ENCODE data around the gene ZNF550. TPM values are rescaled to one million over a fixed set of nuclear protein-coding genes. Genes with fewer than 3 reads are reported as not detected.
A peak's percentile ranks its signal among the peaks of the same experiment; 100 is the strongest.

The ZNF550 gene
- 6.3 TPM for total RNA-seq

DNA sequence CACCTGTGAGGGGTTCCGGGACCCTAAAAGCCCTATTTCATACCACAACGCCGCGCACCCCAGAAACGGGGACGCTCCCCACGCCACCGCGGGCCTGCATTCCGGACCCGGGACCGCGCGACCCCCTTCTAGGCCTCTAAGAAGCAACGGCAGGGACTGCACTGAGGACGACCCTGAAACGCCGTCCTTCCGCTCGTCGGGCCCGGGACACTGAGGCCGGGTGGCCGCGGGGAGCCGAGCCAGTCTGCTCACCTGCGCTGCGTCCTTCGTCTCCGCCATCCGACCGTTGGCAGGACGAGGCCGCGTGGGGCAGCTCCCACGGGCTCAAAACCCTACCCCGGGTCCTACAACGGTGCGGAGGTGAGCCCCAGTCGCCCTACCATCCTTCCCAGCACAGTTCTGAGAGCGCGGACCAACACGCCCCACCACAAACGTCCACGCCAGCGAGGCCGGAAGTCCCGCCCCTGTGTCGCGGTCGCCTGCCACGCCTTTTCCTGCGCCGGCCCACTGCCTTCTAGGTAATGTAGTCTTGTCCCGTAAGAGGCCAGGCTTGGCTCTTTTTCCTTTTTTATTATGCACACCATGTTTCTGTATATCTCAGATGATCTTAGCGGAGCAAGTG, at the start of gene ZNF550:
ZNF550 (minus strand) TSS at position 460 of the 622 bp plus-strand sequence; CDS start at position 279, 181 bp downstream.
- Histone ChIP-seq H3K9me3 (ENCODE audit: control insufficient read depth in 3 of 3, low read length in 3 of 3) (peaks cover 0 to 4% (median 2%) of the 10 kb centered on the region in 3 donors), H3K4me3 (ENCODE audit: low read length in 3 of 3) (peak within 1 kb of the TSS; percentile 94 to 98 (median 97)), H3K27ac (ENCODE audit: low read depth, low read length) (peak within 1 kb of the TSS; percentile 53), H3K9ac (ENCODE audit: low read depth in 1 of 3, low read length in 3 of 3) (peak within 1 kb of the TSS; percentile 86 to 93 (median 89)), H3K4me1 (ENCODE audit: control insufficient read depth in 3 of 3, insufficient read depth in 3 of 3, low read length in 3 of 3) (peaks cover 21 to 34% (median 23%) of the 10 kb centered on the region in 3 donors), H3K27me3 (ENCODE audit: control insufficient read depth in 3 of 3, insufficient read depth in 3 of 3, low read length in 3 of 3) (no peaks in the 10 kb centered on the region), H3K36me3 (ENCODE audit: control insufficient read depth in 3 of 3, insufficient read depth in 3 of 3, low read length in 3 of 3) (peaks cover 17 to 20% (median 20%) of the 10 kb centered on the region in 3 donors)

DNA sequence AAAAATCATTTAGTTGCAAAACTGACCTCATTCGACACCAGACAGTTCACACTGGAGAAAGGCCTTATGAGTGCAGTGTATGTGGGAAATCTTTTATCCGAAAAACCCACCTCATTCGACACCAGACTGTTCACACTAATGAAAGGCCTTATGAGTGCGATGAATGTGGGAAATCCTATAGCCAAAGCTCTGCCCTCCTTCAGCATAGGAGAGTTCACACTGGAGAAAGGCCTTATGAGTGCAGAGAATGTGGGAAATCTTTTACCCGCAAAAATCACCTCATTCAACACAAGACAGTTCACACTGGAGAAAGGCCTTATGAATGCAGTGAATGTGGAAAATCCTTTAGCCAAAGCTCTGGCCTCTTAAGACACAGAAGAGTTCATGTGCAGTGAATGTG, 47.3 kb upstream of the ZNF550 start:
- Histone ChIP-seq H3K36me3 (ENCODE audit: control insufficient read depth in 3 of 3, insufficient read depth in 3 of 3, low read length in 3 of 3) (peaks cover 26 to 37% (median 34%) of the 10 kb centered on the region in 3 donors), H3K4me1 (ENCODE audit: control insufficient read depth in 3 of 3, insufficient read depth in 3 of 3, low read length in 3 of 3) (no peaks in the 10 kb centered on the region), H3K4me3 (ENCODE audit: low read length in 3 of 3) (no peak overlapping the region), H3K27ac (ENCODE audit: low read depth, low read length) (no peak overlapping the region), H3K9me3 (ENCODE audit: control insufficient read depth in 3 of 3, low read length in 3 of 3) (peaks cover 0 to 39% (median 12%) of the 10 kb centered on the region in 3 donors), H3K27me3 (ENCODE audit: control insufficient read depth in 3 of 3, insufficient read depth in 3 of 3, low read length in 3 of 3) (no peaks in the 10 kb centered on the region), H3K9ac (ENCODE audit: low read depth in 1 of 3, low read length in 3 of 3) (no peak overlapping the region)

DNA sequence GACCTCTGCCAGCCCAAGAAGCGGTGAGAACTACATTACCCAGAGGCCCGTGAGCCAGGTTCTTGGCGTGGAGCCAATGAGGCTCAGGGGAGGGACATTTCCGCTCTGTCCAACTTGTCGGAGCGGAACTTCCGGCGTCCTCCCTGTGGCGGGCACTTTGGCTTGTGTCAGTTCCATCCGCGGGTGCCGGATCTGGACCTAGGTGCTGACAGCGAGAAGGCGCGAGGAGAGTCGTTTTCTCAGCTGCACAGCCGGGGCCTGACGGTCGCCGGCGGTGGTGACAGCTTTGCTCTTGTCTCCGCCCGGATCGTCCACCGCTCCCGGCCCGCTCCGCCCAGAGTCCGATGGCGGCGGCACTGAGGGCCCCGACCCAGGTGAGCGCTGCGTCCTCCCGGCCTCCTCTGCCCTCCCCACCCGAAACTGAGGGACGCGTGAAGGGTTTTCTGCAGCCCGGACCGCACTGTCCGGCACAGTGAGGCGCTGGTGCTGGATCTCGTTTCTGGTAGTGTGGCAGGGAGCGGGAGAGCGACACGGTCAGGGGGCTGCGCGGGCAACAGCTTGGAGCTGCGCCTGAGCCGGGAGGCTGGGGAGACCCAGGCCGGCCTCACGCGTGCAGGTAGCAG, 40.2 kb upstream of the ZNF550 start, which contains the start of gene ZNF530:
ZNF530 (plus strand) TSS at position 125 of the 623 bp plus-strand sequence. CDS start 4,461 bp downstream, outside the sequence.
- no peaks in the 10 kb centered on the region for H3K27me3 ChIP-seq (ENCODE audit: control insufficient read depth in 3 of 3, insufficient read depth in 3 of 3, low read length in 3 of 3)
- peaks cover 8 to 13% (median 9%) of the 10 kb centered on the region in 3 donors for H3K4me1 ChIP-seq (ENCODE audit: control insufficient read depth in 3 of 3, insufficient read depth in 3 of 3, low read length in 3 of 3)
- peaks cover 0 to 15% (median 12%) of the 10 kb centered on the region in 3 donors for H3K9me3 ChIP-seq (ENCODE audit: control insufficient read depth in 3 of 3, low read length in 3 of 3)
- no peak within 1 kb of the TSS for H3K27ac ChIP-seq (ENCODE audit: low read depth, low read length)
- peak within 1 kb of the TSS; percentile 70 to 93 (median 86) for H3K4me3 ChIP-seq (ENCODE audit: low read length in 3 of 3)
- peaks cover 9 to 16% (median 13%) of the 10 kb centered on the region in 3 donors for H3K36me3 ChIP-seq (ENCODE audit: control insufficient read depth in 3 of 3, insufficient read depth in 3 of 3, low read length in 3 of 3)
- H3K9ac ChIP-seq (ENCODE audit: low read depth in 1 of 3, low read length in 3 of 3): peak within 1 kb of the TSS; percentile 73 to 86 (median 80)

DNA sequence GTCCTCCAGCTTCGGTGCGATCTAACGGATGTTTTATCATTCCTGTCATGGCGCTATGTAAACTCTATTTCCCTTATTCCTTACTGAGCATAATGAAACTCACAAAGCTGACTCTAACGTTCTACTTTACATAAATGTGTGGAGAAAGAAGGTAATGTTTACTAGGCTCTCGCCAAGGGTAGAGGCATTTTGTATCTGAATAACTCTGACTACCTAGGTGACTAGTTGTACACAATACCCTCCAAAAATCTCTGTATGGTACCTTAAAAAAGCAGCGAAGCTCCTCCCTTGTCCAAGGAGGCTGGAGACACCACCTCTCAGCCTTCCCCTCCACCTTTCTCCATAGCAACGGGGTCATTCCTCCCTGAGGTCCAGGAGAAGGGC, 39.7 kb upstream of the ZNF550 start:
- H3K27ac ChIP-seq (ENCODE audit: low read depth, low read length): no peak overlapping the region
- H3K9me3 ChIP-seq (ENCODE audit: control insufficient read depth in 3 of 3, low read length in 3 of 3): peaks cover 0 to 10% (median 10%) of the 10 kb centered on the region in 3 donors
- peak overlapping the region; percentile 70 to 93 (median 86) for H3K4me3 ChIP-seq (ENCODE audit: low read length in 3 of 3)
- H3K27me3 ChIP-seq (ENCODE audit: control insufficient read depth in 3 of 3, insufficient read depth in 3 of 3, low read length in 3 of 3): no peaks in the 10 kb centered on the region
- H3K4me1 ChIP-seq (ENCODE audit: control insufficient read depth in 3 of 3, insufficient read depth in 3 of 3, low read length in 3 of 3): peaks cover 8 to 13% (median 9%) of the 10 kb centered on the region in 3 donors
- H3K9ac ChIP-seq (ENCODE audit: low read depth in 1 of 3, low read length in 3 of 3): peak overlapping the region in 1 of 3 donors; percentile 86
- H3K36me3 ChIP-seq (ENCODE audit: control insufficient read depth in 3 of 3, insufficient read depth in 3 of 3, low read length in 3 of 3): peaks cover 4 to 11% (median 8%) of the 10 kb centered on the region in 3 donors

DNA sequence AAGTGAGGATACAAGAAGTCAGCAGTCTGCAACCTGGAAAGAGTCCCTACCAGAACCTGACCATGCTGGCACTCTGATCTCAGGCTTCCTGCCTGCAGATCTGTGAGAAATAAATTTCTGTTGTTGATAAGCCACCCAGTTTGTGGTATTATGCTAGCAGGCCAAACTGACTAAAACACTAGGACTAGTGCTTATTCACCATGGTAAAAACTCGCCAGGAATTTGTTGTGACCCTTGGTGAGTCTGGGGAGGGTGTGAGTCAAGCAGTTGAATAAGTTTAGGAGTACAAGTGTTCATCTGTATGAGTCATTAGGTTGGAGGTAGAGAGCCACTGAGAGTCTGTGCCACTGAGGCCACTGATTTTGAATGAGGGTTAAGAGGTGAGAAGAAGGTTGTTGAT, 27.9 kb upstream of the ZNF550 start:
- peaks cover 45 to 52% (median 45%) of the 10 kb centered on the region in 3 donors for H3K36me3 ChIP-seq (ENCODE audit: control insufficient read depth in 3 of 3, insufficient read depth in 3 of 3, low read length in 3 of 3)
- no peak overlapping the region for H3K27ac ChIP-seq (ENCODE audit: low read depth, low read length)
- H3K27me3 ChIP-seq (ENCODE audit: control insufficient read depth in 3 of 3, insufficient read depth in 3 of 3, low read length in 3 of 3): no peaks in the 10 kb centered on the region
- peak overlapping the region in 1 of 3 donors; percentile 41 for H3K4me3 ChIP-seq (ENCODE audit: low read length in 3 of 3)
- H3K4me1 ChIP-seq (ENCODE audit: control insufficient read depth in 3 of 3, insufficient read depth in 3 of 3, low read length in 3 of 3): peaks cover 13 to 22% (median 17%) of the 10 kb centered on the region in 3 donors
- no peak overlapping the region for H3K9ac ChIP-seq (ENCODE audit: low read depth in 1 of 3, low read length in 3 of 3)
- peaks cover 23 to 56% (median 41%) of the 10 kb centered on the region in 3 donors for H3K9me3 ChIP-seq (ENCODE audit: control insufficient read depth in 3 of 3, low read length in 3 of 3)

DNA sequence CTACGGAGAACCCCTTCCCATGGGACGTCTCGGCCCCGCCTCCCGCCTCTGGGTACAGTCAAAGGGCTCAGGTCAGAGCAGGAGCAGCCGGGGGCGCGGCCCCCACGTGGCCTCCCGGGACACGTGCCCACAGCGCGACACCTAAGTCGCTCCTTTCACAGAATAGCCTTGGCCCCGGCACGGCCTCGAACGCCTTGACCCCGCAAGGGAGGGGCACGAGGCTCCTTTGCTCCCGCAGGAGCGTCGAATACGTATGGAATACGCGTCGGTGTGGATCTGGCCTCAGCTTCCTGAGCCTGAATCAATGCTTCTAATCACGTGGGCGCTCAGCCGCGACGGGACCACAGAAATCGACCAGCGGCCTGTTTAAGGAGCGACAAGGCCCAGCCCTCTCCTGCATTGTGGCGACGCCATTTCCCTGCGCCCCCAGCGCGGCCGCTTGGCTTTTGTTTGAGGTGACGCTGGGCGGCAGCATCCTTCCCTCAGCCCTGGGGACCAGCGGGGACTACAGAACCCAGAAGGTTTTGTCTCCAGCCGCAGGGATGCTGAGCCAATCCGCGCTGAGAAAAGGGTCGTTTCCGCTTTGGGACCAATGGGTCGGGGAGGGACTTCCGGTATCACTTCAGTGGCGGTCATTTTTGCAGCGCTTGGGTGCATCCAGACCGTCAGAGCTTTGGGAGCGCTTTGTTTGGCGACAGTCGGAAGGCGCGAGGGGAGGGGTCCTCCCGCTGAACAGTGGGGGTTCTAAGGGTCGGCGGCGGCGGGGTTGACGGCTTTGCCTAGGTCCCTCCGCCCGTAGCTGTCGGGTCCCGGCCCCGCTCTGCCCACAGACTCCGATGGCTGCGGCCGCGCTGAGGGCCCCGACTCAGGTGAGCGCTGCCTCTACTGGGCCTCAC, 24.1 kb upstream of the ZNF550 start, which contains the start of gene ZIK1:
ZIK1 (plus strand) TSS at position 625 of the 896 bp plus-strand sequence; CDS start at position 837, 212 bp downstream.
- peak within 1 kb of the TSS; percentile 82 to 95 (median 93) for H3K4me3 ChIP-seq (ENCODE audit: low read length in 3 of 3)

DNA sequence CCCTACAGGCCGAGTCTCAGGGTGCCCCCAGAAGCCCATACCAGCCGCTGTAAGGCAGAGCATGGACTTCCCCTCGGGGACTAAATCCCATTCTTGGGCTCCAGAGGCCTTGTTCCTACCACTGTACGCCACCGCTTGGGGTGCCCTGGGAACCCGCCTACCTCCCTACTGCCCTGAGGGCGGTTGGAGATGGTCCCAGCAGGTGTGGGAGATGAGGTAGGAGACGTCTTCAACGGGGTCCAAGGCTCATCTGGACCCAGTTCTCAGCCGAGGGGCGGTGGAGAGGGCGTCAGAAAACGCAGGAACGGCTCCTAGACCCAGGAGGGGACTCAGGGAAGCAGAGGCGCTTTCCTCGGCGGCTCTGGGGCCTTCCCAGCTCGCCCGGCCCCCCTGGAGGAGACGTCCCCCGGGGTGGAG, 23.4 kb upstream of the ZNF550 start:
- Histone ChIP-seq H3K9ac (ENCODE audit: low read depth in 1 of 3, low read length in 3 of 3) (peak overlapping the region in 2 of 3 donors; percentile 52 to 81), H3K4me3 (ENCODE audit: low read length in 3 of 3) (peak overlapping the region; percentile 82 to 95 (median 93)), H3K27ac (ENCODE audit: low read depth, low read length) (no peak overlapping the region), H3K36me3 (ENCODE audit: control insufficient read depth in 3 of 3, insufficient read depth in 3 of 3, low read length in 3 of 3) (peaks cover 8 to 16% (median 10%) of the 10 kb centered on the region in 3 donors), H3K27me3 (ENCODE audit: control insufficient read depth in 3 of 3, insufficient read depth in 3 of 3, low read length in 3 of 3) (no peaks in the 10 kb centered on the region), H3K9me3 (ENCODE audit: control insufficient read depth in 3 of 3, low read length in 3 of 3) (peaks cover 6 to 15% (median 13%) of the 10 kb centered on the region in 3 donors), H3K4me1 (ENCODE audit: control insufficient read depth in 3 of 3, insufficient read depth in 3 of 3, low read length in 3 of 3) (peaks cover 15 to 26% (median 22%) of the 10 kb centered on the region in 3 donors)

More for the DNA sequence above, 24.1 kb upstream of the ZNF550 start, which contains the start of gene ZIK1:
- Histone ChIP-seq H3K4me1 (ENCODE audit: control insufficient read depth in 3 of 3, insufficient read depth in 3 of 3, low read length in 3 of 3) (peaks cover 13 to 22% (median 20%) of the 10 kb centered on the region in 3 donors), H3K27me3 (ENCODE audit: control insufficient read depth in 3 of 3, insufficient read depth in 3 of 3, low read length in 3 of 3) (no peaks in the 10 kb centered on the region), H3K27ac (ENCODE audit: low read depth, low read length) (peak within 1 kb of the TSS; percentile 38), H3K9ac (ENCODE audit: low read depth in 1 of 3, low read length in 3 of 3) (peak within 1 kb of the TSS; percentile 74 to 87 (median 82)), H3K9me3 (ENCODE audit: control insufficient read depth in 3 of 3, low read length in 3 of 3) (peaks cover 6 to 21% (median 18%) of the 10 kb centered on the region in 3 donors), H3K36me3 (ENCODE audit: control insufficient read depth in 3 of 3, insufficient read depth in 3 of 3, low read length in 3 of 3) (peaks cover 15 to 23% (median 17%) of the 10 kb centered on the region in 3 donors)

DNA sequence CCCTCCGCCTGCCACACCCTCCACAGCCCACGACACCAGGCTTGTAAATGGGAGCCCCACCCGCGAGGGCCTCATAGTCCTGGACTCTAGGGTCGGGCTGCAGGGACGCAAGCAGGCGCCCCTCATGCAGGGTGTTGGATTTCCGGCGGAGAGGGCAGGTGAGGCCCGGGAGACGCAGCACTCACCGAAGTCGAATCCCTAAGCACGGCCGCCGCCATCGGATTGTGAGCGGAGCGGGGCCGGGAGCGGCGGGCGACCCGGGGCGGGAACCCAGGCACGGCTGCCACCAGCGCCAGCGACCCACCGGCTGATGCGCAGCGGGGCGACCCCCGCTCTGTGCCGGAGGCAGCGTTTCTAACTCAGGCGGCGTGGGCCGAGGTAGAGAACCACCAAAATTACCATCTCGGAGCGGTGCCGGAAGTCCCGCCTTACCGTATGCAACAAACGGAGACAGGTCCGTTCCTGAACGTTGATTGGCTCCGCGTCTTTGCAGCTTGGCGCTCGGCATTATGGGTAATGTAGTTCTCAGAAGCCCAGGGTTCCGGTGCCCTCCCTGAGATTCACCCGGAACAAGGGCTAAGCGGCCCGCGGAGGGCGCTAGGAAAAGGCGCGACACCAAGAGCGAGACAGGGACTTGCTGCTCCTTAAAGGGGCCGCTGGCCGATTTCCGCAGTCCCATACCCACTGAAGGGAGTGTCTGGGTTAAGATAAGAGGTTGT, 19.0 kb upstream of the ZNF550 start, which contains the start of gene ZNF416:
ZNF416 (minus strand) TSS at position 425 of the 719 bp plus-strand sequence; CDS start at position 218, 207 bp downstream.
- peaks cover 18 to 28% (median 26%) of the 10 kb centered on the region in 3 donors for H3K9me3 ChIP-seq (ENCODE audit: control insufficient read depth in 3 of 3, low read length in 3 of 3)

More for the DNA sequence above, 19.0 kb upstream of the ZNF550 start, which contains the start of gene ZNF416:
- H3K27ac ChIP-seq (ENCODE audit: low read depth, low read length): peak within 1 kb of the TSS; percentile 61
- no peaks in the 10 kb centered on the region for H3K27me3 ChIP-seq (ENCODE audit: control insufficient read depth in 3 of 3, insufficient read depth in 3 of 3, low read length in 3 of 3)
- H3K36me3 ChIP-seq (ENCODE audit: control insufficient read depth in 3 of 3, insufficient read depth in 3 of 3, low read length in 3 of 3): peaks cover 31 to 42% (median 33%) of the 10 kb centered on the region in 3 donors
- H3K4me3 ChIP-seq (ENCODE audit: low read length in 3 of 3): peak within 1 kb of the TSS; percentile 86 to 92 (median 90)
- peaks cover 10 to 23% (median 21%) of the 10 kb centered on the region in 3 donors for H3K4me1 ChIP-seq (ENCODE audit: control insufficient read depth in 3 of 3, insufficient read depth in 3 of 3, low read length in 3 of 3)
- H3K9ac ChIP-seq (ENCODE audit: low read depth in 1 of 3, low read length in 3 of 3): peak within 1 kb of the TSS; percentile 74 to 94 (median 88)

All from skeletal muscle tissue (tissue), 4 donors.